ENCODE measurements around the gene MYOCD. TPM values are rescaled to one million over a fixed set of nuclear protein-coding genes. Genes with fewer than 3 reads are reported as not detected.

MYOCD gene
- total RNA-seq, 1 donor from 2014 or later: 11.9 TPM

DNA sequence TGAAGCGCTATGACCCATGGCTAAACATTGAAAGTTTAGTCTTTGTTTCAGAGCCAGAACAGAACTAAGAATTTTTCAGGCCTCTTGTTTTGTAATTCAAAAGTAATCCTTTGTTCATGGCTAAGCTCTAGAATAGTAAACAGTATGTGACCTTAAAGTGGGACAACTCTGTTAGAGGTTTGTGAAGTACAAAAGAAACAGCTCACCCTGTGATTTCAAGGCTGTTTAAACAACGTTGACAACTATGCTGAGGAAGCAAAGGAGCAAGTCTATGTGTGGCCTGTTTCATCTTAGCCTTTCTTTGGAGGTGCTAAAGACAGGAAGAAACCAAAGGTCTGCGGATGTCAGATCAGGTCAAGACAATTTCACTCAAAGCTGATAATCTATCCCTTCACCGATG is 40.4 kb downstream of the MYOCD start:
- H3K4me3 Mint-ChIP-seq (ENCODE audit: unreplicated experiment): no peak overlapping the region
- no peaks in the 10 kb centered on the region for H3K27me3 Mint-ChIP-seq (ENCODE audit: low read depth)
- TF ChIP-seq, protein P1, sequence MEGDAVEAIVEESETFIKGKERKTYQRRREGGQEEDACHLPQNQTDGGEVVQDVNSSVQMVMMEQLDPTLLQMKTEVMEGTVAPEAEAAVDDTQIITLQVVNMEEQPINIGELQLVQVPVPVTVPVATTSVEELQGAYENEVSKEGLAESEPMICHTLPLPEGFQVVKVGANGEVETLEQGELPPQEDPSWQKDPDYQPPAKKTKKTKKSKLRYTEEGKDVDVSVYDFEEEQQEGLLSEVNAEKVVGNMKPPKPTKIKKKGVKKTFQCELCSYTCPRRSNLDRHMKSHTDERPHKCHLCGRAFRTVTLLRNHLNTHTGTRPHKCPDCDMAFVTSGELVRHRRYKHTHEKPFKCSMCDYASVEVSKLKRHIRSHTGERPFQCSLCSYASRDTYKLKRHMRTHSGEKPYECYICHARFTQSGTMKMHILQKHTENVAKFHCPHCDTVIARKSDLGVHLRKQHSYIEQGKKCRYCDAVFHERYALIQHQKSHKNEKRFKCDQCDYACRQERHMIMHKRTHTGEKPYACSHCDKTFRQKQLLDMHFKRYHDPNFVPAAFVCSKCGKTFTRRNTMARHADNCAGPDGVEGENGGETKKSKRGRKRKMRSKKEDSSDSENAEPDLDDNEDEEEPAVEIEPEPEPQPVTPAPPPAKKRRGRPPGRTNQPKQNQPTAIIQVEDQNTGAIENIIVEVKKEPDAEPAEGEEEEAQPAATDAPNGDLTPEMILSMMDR (IDR thresholded peaks at IDR 0.05): no peak
- H3K36me3 Mint-ChIP-seq (ENCODE audit: low read depth): peaks cover 5% of the 10 kb centered on the region
- DNase-seq (ENCODE audit: low spot score): no peak
- no peak overlapping the region for H3K27ac Mint-ChIP-seq (ENCODE audit: unreplicated experiment)
- H3K4me1 Mint-ChIP-seq (ENCODE audit: low read depth): no peaks in the 10 kb centered on the region
- H3K9me3 Mint-ChIP-seq (ENCODE audit: low read depth): peaks cover 2% of the 10 kb centered on the region

DNA sequence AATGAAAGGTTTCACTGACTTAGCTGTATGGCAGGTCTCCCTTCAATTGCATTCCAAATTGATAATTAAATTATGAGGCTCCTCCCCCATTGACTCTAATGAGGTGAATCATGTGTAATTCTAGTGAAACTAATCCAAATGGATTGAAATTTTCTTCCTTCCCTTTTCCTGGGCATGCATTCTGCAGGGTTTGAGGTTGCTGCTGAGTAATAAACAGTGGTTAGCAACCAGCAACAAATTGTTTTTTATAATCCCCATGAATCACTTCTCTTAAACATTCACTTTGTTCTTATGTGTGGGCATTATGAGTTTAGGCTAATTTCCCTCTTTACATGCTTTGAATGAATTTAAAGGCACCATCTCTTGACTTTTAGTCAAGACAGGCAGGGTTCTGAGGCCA is 43.4 kb downstream of the MYOCD start:
- H3K36me3 Mint-ChIP-seq (ENCODE audit: low read depth): peaks cover 5% of the 10 kb centered on the region

DNA sequence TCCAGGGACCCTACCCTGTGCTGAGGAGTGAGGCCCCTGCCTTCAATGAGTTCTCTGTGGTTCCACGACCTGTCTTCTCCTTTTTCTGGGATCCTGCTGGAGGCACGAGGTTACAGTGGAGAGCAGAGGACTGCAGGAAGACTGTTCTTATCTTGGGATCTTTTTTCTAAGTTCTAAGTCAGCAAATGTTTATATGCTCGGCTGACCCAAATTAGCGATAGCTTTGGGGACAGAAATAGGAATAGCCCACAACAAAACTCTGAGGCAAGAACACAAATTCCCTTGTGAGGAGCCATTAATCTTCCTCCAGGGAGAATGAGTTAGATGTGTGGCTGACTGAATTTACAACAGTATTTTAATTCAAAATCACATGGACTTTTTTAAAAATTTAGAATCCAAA is 46.7 kb downstream of the MYOCD start:
- Mint-ChIP-seq H3K27me3 (ENCODE audit: low read depth) (no peaks in the 10 kb centered on the region), H3K36me3 (ENCODE audit: low read depth) (peaks cover 9% of the 10 kb centered on the region), H3K4me3 (ENCODE audit: unreplicated experiment) (no peak overlapping the region), H3K27ac (ENCODE audit: unreplicated experiment) (no peak overlapping the region), H3K4me1 (ENCODE audit: low read depth) (peaks cover 17% of the 10 kb centered on the region), H3K9me3 (ENCODE audit: low read depth) (no peaks in the 10 kb centered on the region)
- DNase-seq (ENCODE audit: low spot score): no peak
- TF ChIP-seq, protein P1 (IDR thresholded peaks at IDR 0.05): no peak

More for the DNA sequence above, 43.4 kb downstream of the MYOCD start:
- Mint-ChIP-seq H3K27me3 (ENCODE audit: low read depth) (no peaks in the 10 kb centered on the region), H3K27ac (ENCODE audit: unreplicated experiment) (no peak overlapping the region), H3K4me3 (ENCODE audit: unreplicated experiment) (no peak overlapping the region), H3K4me1 (ENCODE audit: low read depth) (peaks cover 11% of the 10 kb centered on the region), H3K9me3 (ENCODE audit: low read depth) (peaks cover under 1% of the 10 kb centered on the region)
- no peak for DNase-seq (ENCODE audit: low spot score)
- TF ChIP-seq, protein P1 (IDR thresholded peaks at IDR 0.05): no peak

DNA sequence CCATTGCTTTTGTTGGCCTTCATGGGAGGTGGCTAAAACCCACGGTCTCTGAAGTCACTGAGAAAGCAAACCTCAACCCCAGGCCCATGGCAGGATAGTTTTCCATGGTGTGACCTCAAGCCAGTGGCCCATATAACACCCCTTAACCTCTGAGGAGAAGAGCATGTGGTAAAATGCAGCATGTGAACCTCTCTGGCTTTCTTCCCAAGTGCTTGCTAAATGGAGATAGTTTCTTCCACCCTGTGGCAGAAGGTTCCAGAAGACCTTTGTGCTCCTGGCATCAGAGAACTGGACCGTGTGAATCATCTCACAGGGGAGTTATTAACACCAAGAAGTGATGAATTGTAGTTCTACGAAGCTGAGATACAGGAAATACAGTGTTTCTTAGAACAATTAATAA is 47.3 kb downstream of the MYOCD start:
- H3K9me3 Mint-ChIP-seq (ENCODE audit: low read depth): no peaks in the 10 kb centered on the region
- H3K36me3 Mint-ChIP-seq (ENCODE audit: low read depth): peaks cover 11% of the 10 kb centered on the region
- H3K4me1 Mint-ChIP-seq (ENCODE audit: low read depth): peaks cover 17% of the 10 kb centered on the region
- H3K27me3 Mint-ChIP-seq (ENCODE audit: low read depth): no peaks in the 10 kb centered on the region
- TF ChIP-seq, protein P1 (IDR thresholded peaks at IDR 0.05): no peak
- H3K27ac Mint-ChIP-seq (ENCODE audit: unreplicated experiment): peak overlapping the region; percentile 20
- DNase-seq (ENCODE audit: low spot score): no peak
- H3K4me3 Mint-ChIP-seq (ENCODE audit: unreplicated experiment): no peak overlapping the region

DNA sequence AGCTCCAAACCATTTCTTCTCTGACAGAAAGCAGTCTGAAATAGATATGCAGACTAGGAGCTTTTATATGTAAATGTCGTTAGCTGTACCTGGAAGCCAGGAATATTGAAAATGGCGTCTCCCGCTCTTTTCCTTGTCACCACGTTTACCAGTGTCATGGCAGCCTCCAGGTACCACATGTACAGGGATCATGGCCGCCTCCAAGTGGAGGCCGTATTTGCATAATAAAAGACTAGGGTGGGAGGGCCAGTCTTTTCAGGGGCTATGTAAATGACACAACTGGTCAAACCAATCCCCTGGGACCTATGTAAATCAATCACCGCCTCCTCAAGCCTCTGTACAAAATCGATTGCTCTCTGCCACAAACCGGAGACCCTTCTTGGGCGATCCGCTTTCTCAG is 54.3 kb downstream of the MYOCD start:
- Mint-ChIP-seq H3K27me3 (ENCODE audit: low read depth) (no peaks in the 10 kb centered on the region), H3K27ac (ENCODE audit: unreplicated experiment) (no peak overlapping the region), H3K4me1 (ENCODE audit: low read depth) (peaks cover 4% of the 10 kb centered on the region), H3K4me3 (ENCODE audit: unreplicated experiment) (no peak overlapping the region), H3K9me3 (ENCODE audit: low read depth) (no peaks in the 10 kb centered on the region), H3K36me3 (ENCODE audit: low read depth) (peaks cover 13% of the 10 kb centered on the region)
- TF ChIP-seq, protein P1 (IDR thresholded peaks at IDR 0.05): no peak
- no peak for DNase-seq (ENCODE audit: low spot score)

Data from chondrocyte (in vitro differentiated cells).